GM13976 (cell line): ENCODE data around the gene SLC25A34.

Experiments used
- DNase-seq: peaks from one replicate; pipeline ENCODE4 v3.0.0; 2012; ENCODE audit warnings: low spot score
- CTCF ChIP-seq: IDR thresholded peaks from 2 replicates; pipeline ENCODE4 v1.5.1; 2012; ENCODE audit warnings: borderline replicate concordance, mild to moderate bottlenecking; ENCODE audit not compliant: insufficient read depth; ENCODE audit errors: extremely low read depth, missing control alignments, control extremely low read depth
- in situ Hi-C: fragments of 300-500 bp; cut with MboI; formaldehyde crosslinking; loops from one replicate; pipeline ENCODE4 v1.12.0; 2022; ENCODE audit warnings: low sequenced_read_pairs, mixed read lengths, inconsistent platforms; ENCODE audit not compliant: unreplicated experiment

SLC25A34 gene

GRCh38 chr1:15768388-15768787 lies 32.3 kb downstream of the SLC25A34 start:
- TF ChIP-seq CTCF, result no peak
- in situ Hi-C loops, result no loop called here
- DNase-seq, result no peak

DNA sequence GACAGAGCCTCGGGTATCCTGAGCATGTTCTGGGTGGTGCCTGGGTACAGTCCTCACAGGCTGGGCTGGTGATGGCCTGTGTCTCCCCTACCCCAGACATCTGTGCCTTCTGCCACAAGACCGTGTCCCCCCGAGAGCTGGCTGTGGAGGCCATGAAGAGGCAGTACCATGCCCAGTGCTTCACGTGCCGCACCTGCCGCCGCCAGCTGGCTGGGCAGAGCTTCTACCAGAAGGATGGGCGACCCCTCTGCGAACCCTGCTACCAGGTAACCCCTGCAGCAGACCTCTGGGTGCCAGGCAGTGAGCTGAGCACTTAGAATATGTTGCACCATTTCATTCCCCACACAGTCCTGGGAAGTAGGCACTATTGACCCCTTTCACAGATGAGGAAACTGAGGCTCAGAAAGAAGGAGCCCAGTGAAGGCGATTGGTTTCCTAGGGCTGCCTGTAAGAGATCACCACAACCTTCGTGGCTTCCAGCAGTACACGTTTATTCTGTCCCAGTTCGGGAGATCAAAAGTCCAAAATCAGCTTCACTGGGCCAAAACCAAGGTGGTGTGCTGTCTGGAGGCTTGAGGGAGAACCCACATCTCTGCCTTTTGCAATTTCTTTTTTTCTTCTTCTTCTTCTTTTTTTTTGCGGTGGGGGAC lies 34.4 kb downstream of the SLC25A34 start:
- DNase-seq, result no peak
- TF ChIP-seq CTCF, result no peak
- in situ Hi-C loops, result no loop called here

GRCh38 chr1:15771836-15772515 lies 35.9 kb downstream of the SLC25A34 start:
- TF ChIP-seq CTCF, result no peak
- in situ Hi-C loops, result no loop called here
- DNase-seq, result no peak

GRCh38 chr1:15775706-15776105 lies 39.6 kb downstream of the SLC25A34 start:
- no peak for TF ChIP-seq CTCF
- DNase-seq, result no peak
- in situ Hi-C loops, result no loop called here

DNA sequence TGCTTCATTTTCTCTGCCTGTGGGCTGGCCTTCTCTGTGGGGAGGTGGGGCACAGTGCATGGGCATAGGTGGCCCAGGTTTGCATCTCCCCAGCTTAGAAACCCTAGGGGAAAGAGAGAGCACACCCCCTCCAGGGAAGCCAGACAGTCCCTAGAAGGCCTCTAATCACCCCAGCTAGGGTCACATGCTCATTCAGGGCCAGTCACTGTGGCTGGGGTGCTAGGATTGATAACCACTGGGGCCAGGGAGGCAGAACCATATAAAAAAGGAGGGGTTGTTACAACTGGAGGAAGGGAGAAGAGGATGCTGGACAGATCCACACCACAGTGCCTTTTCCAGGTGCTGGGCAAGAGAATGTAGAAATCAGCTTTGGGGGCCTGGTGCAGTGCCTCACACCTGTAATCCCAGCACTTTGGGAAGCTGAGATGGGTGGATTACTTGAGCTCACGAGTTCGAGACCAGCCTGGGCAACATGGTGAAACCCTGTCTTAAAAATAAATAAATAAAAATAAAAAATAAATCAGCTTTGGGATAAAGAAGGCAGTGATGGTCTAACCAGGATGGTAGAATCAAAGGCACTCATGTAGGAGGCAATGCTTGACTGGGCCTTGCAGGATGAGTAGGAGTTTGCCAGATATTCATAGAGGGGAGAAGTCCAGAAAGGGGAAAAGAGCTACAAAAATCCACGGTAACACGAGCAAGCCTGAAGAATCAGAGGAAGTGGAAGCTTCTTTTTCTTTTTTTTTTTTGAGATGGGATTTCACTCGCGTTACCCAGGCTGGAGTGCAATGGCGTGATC lies 42.0 kb downstream of the SLC25A34 start:
- in situ Hi-C loops, result no loop called here
- TF ChIP-seq CTCF, result no peak
- DNase-seq, result no peak

- no peak for TF ChIP-seq CTCF
- DNase-seq, result no peak
- in situ Hi-C loops, result no loop called here
Observed at GRCh38 chr1:15785683-15786082, 49.6 kb downstream of the SLC25A34 start.
